KBM-7 (cell line): ENCODE measurements around the gene CPD.
A peak's percentile ranks its signal among the peaks of the same experiment; 100 is the strongest.

Experiments used
- DNase-seq: peaks from one replicate; pipeline ENCODE4 v3.0.0-alpha.2; 2015
- in situ Hi-C: fragments of 300-500 bp; cut with MboI; formaldehyde crosslinking; loops from 2 replicates; pipeline ENCODE4 v1.14.3; 2020; ENCODE audit warnings: low sequenced_read_pairs, low pct_unique_long_range_greater_than_20kb, mixed read lengths

CPD gene

DNA sequence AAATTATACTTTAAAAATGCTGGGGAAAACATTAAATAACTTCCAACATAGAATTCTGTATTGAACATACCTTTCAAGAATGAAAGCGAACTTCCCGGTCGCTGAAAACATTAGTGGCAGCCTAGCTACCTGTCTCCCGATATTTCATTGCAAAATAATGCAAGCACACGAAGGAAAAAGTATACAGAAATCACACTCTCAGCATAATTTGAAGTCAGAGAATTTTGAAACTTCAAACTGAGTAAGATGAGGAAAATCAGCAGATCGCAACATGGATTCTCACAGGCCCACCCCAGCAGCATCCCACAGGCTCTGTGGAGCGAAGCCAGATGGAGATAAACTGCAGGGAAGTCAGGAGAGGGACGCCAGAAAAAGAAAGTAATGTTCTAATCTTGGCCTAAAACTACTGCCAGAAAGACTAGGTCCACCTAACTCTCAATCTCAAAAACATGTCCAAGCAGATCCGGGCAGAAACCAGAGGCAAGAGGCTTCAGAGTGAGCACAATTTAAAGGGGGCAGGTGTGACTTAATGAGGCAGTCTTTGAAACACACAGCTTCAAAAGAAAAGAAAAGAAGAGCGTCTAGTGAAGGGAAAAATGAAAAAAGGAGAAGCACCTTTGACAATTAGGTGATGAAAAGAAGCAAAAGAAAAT, 93.6 kb downstream of the CPD start:
- in situ Hi-C loops, result no loop called here
- peak; percentile 19 for DNase-seq

DNA sequence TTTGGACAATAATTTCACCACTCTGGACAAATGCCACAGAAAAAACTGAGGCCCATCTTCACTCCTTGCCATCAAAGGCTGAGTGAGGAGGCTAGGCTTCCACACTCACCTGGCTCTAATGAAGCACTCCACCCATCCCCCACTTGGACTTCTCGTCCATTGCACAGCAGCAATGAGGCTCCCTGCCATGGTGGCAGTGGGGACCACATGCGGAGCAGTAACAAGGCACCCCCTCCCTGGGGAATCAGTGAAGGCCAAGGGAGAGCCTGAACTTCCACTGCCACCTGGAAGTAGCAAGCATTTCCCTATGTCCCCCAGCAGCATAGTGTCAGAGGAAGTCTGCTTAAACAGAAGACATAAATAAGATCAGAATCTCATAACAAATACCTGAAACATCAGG, 96.5 kb downstream of the CPD start:
- DNase-seq, result no peak
- in situ Hi-C loops, result no loop called here

DNA sequence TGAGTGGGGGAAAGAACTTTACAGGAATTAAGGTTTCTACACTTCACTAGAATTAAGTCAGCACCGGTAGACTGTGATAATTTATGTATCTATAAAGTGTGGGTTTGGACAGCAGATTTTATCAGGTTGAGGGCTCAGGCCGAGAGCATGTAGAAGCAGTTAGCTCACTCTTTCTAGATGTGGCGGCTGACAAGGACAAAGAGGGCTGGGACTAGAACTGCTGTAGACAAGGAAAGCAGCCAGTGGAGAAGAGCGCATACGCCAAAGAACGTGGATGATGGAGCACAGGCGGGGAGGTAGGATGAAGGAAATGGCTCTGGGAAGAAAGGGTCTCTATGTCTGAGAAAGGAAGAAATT, 98.0 kb downstream of the CPD start:
- no peak for DNase-seq
- in situ Hi-C loops, result no loop called here

DNA sequence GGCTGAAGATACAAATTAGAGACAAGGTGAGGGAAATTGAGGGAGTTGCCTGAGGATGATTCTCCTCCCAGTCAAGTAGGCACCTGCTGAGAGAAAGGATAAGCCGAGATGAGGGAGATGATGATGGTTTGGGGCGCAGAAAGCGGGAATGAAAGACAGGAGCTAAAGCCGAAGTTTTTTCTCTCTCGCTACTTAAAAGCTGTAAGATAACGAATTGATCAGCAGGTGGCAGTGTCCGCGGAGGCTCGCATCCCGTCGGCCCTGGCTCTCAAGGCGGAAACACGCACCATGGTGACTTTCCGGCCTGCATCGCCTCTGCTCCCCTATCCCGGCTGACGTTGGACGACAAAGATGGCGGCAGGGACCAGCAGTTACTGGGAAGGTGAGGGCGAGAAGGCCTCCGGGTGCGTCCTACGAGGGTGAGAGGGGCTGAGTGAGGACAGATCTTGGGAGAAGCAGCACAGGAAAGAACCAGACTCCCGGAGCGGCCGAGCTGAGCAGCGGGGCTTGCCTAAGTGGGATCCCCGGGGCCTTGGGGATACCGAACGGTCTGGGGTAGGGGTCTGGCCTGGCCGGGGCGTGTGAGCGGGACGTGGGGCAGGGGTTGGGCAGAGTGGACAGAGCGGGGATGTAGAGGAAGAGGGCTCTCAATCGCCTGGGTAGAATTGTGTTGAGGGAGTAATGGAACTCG, 98.5 kb downstream of the CPD start, which contains the start of gene GOSR1:
Gene GOSR1, plus strand, starts transcription at position 326 of the 691 bp plus-strand sequence. Its CDS starts 26 bp downstream, at position 352.
- peak; percentile 95 for DNase-seq
- in situ Hi-C loops, result no loop called here

DNA sequence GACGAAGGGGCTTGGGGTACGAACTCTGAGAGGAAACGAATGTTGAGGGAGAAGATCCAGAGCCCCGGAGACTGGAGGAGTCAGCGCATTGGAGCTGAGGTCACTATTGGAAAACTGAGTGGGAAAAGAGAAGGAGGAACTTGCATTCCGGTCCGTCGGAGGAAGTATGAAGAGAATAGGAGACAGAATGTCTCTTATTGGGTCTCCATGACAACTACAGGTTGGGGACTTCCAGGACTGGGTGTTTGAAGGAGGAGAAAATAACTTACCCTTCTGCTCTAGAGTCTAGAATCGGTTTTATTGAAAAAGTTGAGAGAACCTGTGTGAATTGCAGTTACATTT, 99.0 kb downstream of the CPD start:
- DNase-seq, result no peak
- in situ Hi-C loops, result no loop called here

DNA sequence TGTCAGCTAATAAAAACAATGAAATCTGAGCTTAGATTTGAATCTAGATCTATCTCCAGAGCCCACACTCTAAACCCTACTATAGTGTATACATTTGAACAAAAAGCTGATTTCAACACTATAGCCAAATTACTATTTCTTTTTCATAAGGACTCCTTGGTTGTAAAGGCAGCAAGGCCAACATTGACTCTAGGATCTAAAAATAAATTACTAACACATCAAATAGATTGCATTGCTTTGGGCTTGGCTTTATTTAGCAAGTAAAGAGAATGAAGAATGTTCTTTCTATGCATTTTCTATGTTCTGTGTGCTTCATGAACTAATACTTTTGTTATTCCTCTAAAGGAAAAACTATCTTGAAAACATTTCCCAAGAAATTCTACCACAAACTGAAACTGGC, 103.8 kb downstream of the CPD start:
- in situ Hi-C loops, result no loop called here
- no peak for DNase-seq

DNA sequence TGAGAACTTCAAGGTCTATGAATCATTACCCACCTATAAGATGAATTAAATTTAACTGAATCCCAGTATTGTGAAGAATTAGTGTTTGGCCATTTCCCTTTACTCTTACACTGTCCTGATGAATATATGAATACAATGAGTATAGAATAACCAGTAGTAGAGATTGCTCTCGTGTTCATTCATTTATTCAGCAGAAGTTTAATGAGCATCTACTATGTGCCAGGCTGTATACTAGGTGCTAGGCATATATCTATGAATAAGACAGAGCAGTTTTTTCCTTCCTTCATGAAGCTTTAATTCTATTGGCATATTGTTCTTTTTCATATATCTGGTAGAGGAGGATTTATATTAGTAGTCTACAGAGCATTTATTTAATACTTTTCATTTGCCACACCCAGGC, 104.4 kb downstream of the CPD start:
- DNase-seq, result no peak
- in situ Hi-C loops, result no loop called here

DNA sequence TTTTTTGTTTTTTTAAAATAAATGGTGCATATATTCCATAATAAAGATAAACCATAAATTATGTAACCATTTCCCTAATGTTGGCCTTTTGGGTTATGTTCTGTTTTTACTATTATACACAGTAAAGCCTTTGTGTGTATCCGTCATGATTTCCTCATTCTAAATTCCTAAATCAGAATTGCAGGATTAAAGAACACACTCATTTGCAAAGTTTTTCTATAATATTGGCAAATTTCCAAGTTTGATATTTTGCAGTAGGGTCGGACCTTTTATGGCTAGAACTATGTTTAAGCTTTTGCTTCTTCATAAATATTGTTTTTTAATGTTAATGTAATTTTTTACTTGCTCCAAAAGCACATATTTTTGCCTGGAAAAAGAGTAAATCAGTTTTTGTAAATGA, 115.1 kb downstream of the CPD start:
- no peak for DNase-seq
- in situ Hi-C loops, result no loop called here

DNA sequence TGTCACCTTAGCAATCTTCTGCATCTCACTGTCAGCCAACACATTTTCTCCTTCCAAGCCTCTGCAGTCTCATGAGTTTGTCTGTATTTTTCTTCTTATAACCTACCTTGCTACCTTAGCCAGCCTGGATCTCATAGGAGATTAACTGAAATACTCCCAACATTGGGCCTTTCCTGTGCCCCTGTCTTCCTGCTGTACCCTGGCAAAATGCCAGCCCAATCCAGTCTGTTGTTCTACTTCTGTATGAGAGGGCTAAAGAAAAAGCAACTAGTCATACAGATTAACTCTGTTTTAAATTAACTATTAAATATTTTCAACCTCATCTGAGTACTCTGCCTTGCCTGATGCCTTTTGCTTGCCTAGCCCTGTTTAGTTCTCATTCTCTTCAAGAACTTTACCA, 116.9 kb downstream of the CPD start:
- no peak for DNase-seq
- in situ Hi-C loops, result no loop called here

DNA sequence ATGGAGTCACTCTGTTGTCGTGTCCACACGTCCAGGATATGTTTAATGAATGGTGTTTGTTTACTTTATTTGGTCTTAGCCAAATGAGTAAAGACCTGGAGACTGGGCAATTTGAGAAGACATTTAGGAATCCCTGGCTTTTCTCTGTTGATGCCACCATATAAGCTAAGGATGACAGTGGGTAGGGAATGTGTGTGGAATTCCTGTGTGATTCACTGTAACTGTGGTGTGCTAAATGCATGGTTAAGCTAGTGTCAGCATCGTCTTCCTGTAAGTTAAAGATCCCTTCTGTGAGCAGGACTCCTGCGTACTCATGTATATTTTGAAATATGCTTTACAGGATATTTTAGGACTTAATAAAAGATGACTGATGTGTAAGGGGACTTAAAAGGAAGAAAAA, 124.8 kb downstream of the CPD start:
- in situ Hi-C loops, result no loop called here
- no peak for DNase-seq

DNA sequence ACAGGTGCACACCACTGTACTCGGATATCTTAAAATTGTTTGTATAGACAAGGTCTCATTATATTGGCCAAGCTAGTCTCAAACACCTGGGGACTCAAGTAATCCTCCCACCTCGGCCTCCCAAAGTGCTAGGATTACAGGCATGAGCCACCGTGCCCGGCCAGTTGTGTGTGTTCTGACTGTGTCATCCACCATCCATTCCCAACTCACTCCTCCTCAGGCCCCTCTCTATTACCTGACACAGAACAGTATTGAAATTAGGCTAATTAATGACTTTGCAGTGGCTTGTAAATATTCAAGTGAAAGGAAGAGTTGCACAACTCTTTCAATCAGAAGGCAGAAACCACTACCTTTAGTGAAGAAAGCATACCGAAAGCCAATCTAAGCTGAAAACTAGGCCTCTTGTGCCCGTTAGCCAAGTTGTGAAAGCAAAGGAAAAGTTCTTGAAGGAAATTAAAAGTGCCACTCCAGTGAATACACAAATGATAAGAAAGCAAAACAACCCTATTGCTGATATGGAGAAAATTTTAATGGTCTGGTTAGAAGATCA, 127.2 kb downstream of the CPD start:
- DNase-seq, result no peak
- in situ Hi-C loops, result no loop called here

DNA sequence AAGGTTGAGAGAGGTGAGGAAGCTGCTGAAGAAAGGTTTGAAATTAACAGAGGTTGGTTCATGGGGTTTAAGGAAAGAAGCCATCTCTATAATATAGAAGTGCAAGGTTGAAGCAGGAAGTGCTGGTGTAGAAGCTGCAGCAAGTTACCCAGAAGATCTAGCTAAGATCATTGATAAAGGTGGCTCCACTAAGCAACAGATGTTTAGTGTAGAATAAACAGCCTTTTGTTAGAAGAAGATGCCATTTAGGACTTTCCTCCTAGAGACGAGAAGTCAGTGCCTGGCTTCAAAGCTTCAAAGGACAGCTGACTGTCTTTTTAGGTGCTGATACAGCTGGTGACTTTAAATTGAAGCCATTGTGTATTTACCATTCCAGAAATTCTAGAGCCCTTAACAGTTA, 127.8 kb downstream of the CPD start:
- in situ Hi-C loops, result no loop called here
- DNase-seq, result no peak

DNA sequence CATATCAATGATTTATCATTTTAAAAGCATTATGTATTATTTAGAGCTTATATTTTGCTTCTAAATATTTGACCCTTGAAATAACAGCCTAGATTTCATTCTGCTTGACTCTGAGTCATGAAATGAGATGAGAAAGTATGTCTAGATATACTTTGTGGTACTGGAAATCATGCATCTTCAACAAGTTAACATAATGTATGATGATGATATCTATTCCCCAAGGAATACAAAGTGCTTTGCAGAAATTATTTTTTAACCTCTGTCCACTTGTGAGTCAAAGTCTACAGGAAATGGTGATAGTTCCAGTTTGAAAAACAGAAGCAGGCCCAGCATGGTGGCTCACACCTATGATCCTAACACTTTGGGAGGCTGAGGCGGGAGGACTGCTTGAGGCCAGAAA, 134.6 kb downstream of the CPD start:
- no peak for DNase-seq
- in situ Hi-C loops, result no loop called here

DNA sequence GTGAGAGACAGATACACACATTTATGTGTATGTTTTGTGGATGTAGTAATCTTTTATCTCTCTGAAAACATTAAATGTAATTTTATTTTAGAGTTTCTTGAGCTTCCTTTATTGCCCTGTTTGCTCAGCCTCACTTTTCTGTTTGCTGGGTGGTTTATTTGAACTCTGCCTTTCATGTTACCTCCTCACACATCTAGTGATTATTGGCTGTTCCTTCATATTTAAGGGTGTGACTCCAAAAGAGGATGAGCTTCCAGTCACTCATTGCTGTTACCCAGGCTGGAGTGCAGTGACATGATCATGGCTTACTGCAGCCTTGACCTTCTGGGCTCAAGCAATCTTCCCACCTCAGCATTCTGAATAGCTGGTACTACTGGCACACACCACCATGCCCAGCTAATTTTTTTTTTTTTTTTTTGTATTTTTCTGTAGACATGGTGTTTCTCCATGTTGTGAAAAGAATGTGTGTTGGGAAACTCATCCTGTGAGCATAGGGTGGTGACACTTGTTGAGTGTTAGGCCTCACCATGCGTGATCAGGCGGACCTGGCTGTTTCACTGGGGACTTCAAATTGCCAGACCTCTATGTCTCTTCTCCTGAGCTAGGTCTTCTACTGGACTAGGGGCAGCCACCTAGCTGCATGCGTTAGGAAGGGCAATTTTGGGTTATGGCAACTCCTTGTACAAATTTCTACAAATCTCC, 136.3 kb downstream of the CPD start:
- in situ Hi-C loops, result no loop called here
- no peak for DNase-seq

DNA sequence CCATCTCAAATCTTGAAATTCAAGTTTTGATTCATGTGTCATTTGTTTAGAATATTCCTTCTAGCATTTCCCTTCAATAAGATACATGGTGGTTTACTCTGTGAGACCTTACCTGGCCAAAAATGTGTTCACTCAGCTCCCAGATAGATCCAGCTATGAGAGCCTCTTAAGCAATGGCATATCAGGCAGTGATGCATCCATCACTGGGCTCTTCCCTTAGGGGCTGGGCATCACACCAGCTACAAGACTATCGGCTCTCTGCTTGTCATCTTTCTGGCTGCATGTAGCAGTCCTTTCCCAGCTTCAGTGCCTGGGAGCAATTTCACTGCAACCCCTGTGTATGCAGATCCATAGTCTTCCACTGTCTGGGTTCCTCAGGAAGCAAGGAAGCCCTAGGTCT, 139.1 kb downstream of the CPD start:
- in situ Hi-C loops, result no loop called here
- DNase-seq, result no peak

DNA sequence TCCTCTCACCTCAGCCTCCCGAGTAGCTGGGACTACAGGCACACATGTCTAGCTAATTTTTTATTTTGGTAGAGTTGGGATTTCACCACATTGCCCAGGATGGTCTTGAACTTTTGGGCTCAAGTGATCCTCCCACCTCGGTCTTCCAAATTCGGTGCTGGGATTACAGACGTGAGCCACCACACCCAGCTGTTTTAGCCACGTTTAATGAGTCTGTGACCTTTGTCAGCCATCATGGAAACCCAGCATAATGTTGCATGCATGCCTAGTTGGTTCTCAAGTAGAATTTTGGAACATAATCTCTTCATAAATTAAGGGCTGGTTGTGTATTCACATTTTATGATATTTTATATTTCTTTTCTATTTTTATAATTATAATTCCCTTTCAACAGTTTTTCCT, 140.4 kb downstream of the CPD start:
- DNase-seq, result no peak
- in situ Hi-C loops, result no loop called here
